HT1080 (cell line): Measurements from ENCODE around the gene BMP2. TPM values are rescaled to one million over a fixed set of nuclear protein-coding genes. Genes with fewer than 3 reads are reported as not detected.

Experiments used
- DNase-seq: peaks from one replicate; pipeline ENCODE4 v3.0.0-alpha.2; 2015; ENCODE audit warnings: low read depth
- total RNA-seq: library from RNA; depleted of rRNA; stranded (reverse); fragments of >200 nt; shearing (Covaris generic); gene quantifications from 2 replicates; pipeline ENCODE4 v1.2.3, GENCODE V29; 2014

BMP2 gene
- total RNA-seq, 1 experiment from 2014 or later = 0.32 TPM

DNA sequence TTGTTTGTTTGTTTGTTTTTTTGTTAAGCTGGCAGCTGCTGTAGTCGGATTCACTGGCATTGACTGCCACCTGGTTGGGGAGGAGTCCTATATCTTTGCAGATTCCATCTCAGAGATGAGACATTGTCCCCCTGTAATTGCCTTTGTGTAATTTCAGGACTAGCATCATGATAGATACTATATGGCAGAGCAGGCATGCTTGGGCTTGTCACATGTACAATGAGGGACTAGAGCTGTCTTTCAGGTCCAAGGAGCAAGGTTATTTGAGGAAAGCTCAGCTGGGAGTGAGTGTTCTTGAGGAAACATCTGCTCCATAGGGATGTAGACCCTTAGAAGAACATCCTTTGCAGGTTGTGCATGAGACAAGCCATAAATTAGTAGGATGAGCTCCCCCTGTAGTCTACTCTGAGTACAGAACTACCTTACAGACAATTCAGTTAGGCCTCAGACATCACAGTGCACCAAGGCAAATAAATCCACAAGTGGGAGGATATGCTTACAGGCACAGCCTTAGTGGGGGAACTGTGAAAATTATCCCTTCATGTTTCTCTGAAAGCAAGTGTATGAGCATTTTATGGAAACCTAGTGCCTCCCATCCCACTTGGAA lies 62.1 kb downstream of the BMP2 start:
- peak; percentile 5 for DNase-seq
